Natural killer cell (primary cell): Measurements from ENCODE around the gene CCDC33. TPM values are rescaled to one million over a fixed set of nuclear protein-coding genes. Genes with fewer than 3 reads are reported as not detected.

Experiments
- ATAC-seq, 3 donors: fragments of 150-1000 bp in 2 of 3; fragments of 200-7000 bp in 1 of 3; cut with Tn5 transposase; 1 replicate in 1 of 3; 2 replicates in 2 of 3; pipeline ENCODE4 v1.10.0; 2021; ENCODE audit warnings: mild to moderate bottlenecking in 2 of 3, moderate library complexity in 2 of 3
- DNase-seq, 2 donors: peaks; one replicate each; pipeline versions ENCODE4 v3.0.0 to v3.0.0-alpha.2; 2013 to 2021; ENCODE audit warnings: mixed read lengths in 1 of 2
- H3K27ac ChIP-seq: one replicate; pipeline ENCODE4 v1.5.1; 2013; ENCODE audit warnings: mild to moderate bottlenecking, low read length
- H3K27me3 ChIP-seq: one replicate; pipeline ENCODE4 v1.6.1; 2013; ENCODE audit warnings: low read length; ENCODE audit not compliant: control insufficient read depth, insufficient read depth
- H3K36me3 ChIP-seq: one replicate; pipeline ENCODE4 v1.6.1; 2013; ENCODE audit warnings: low read length; ENCODE audit not compliant: control insufficient read depth, insufficient read depth
- H3K4me1 ChIP-seq: one replicate; pipeline ENCODE4 v1.6.1; 2013; ENCODE audit warnings: low read length; ENCODE audit not compliant: control insufficient read depth, insufficient read depth
- H3K4me3 ChIP-seq: one replicate; pipeline ENCODE4 v1.5.1; 2013; ENCODE audit warnings: low read length
- H3K9me3 ChIP-seq: one replicate; pipeline ENCODE4 v1.6.1; 2013; ENCODE audit warnings: low read length; ENCODE audit not compliant: control insufficient read depth, insufficient read depth
- H3K27ac Mint-ChIP-seq, 2 donors: one replicate each; pipeline ENCODE4 v1.8.0; 2022; ENCODE audit warnings: mild to moderate bottlenecking in 2 of 2, mixed read lengths in 2 of 2, moderate library complexity in 1 of 2
- H3K27me3 Mint-ChIP-seq, 2 donors: one replicate each; pipeline ENCODE4 v1.8.0; 2022; ENCODE audit warnings: low read depth in 2 of 2, mixed read lengths in 2 of 2
- H3K36me3 Mint-ChIP-seq: one replicate; pipeline ENCODE4 v1.8.0; 2022; ENCODE audit warnings: mixed read lengths
- H3K4me1 Mint-ChIP-seq, 2 donors: one replicate each; pipeline ENCODE4 v1.8.0; 2022; ENCODE audit warnings: mixed read lengths in 2 of 2
- H3K4me3 Mint-ChIP-seq: one replicate; pipeline ENCODE4 v1.8.0; 2022; ENCODE audit warnings: mild to moderate bottlenecking, moderate library complexity, mixed read lengths
- H3K9me3 Mint-ChIP-seq, 2 donors: one replicate each; pipeline ENCODE4 v1.8.0; 2022; ENCODE audit warnings: mixed read lengths in 2 of 2
- WGBS: methylation state at CpG from one replicate; pipeline ENCODE4 v1.1.7; 2013; ENCODE audit warnings: missing lambda C conversion rate; ENCODE audit not compliant: insufficient coverage; 5-methylcytosine and 5-hydroxymethylcytosine counted together
- intact Hi-C: fragments of 100-400 bp; cut with micrococcal nuclease; formaldehyde crosslinking; loops from one replicate; pipeline ENCODE4 v1.14.2; 2022
- total RNA-seq, 4 donors: library from RNA; stranded (reverse); fragments of 120-200 nt in 1 of 4; gene quantifications; one replicate each; pipeline versions ENCODE4 v1.2.3 to v1.2.4, GENCODE V29; 2013 to 2022
- TF ChIP-seq, protein P1 (sequence below): fragments of 200-600 bp; IDR thresholded peaks from one replicate; pipeline ENCODE4 v1.8.0; 2022; ENCODE audit warnings: antibody characterized with exemption

CCDC33 gene
- total RNA-seq = not detected
- not detected for total RNA-seq (2013)

DNA sequence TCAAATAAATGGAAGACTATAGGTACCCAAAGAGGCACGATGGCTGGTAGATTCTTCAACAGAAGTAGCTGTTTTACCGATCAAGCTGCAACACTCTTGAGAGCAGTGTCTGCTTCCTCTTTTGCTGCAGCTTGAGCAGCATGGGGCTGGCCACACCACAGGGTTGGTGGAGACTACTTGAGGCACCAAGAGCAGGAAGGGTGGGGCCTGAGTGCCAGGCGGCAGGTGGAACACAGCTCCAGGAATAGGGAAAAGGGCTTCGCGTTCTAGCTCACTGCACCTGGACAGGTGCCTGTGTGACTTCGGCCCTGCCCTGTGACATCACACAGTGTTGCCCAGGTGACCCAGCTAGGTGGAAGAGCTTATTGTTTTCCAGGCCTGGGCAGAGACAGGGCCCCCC, at the start of gene CCDC33:
TSS of gene CCDC33 (plus strand) at position 365 of the 400 bp plus-strand sequence. CDS start 394 bp downstream, outside the sequence.
- WGBS = 17% methylated on average over 6 of the region's 6 CpGs
- Mint-ChIP-seq H3K4me3 (no peak within 1 kb of the TSS), H3K27ac (no peak within 1 kb of the TSS), H3K27me3 (peaks cover 3 to 7% of the 10 kb centered on the region in 2 donors), H3K9me3 (no peaks in the 10 kb centered on the region), H3K4me1 (no peaks in the 10 kb centered on the region), H3K36me3 (no peaks in the 10 kb centered on the region)
- no peaks in the 10 kb centered on the region for H3K4me1 ChIP-seq
- DNase-seq (no peak), ATAC-seq (no peak)
- no peak within 1 kb of the TSS for H3K27ac ChIP-seq
- no peaks in the 10 kb centered on the region for H3K9me3 ChIP-seq
- intact Hi-C loops = no loop called here
- H3K36me3 ChIP-seq = no peaks in the 10 kb centered on the region
- H3K27me3 ChIP-seq = no peaks in the 10 kb centered on the region
- H3K4me3 ChIP-seq = no peak within 1 kb of the TSS
- TF ChIP-seq, protein P1, sequence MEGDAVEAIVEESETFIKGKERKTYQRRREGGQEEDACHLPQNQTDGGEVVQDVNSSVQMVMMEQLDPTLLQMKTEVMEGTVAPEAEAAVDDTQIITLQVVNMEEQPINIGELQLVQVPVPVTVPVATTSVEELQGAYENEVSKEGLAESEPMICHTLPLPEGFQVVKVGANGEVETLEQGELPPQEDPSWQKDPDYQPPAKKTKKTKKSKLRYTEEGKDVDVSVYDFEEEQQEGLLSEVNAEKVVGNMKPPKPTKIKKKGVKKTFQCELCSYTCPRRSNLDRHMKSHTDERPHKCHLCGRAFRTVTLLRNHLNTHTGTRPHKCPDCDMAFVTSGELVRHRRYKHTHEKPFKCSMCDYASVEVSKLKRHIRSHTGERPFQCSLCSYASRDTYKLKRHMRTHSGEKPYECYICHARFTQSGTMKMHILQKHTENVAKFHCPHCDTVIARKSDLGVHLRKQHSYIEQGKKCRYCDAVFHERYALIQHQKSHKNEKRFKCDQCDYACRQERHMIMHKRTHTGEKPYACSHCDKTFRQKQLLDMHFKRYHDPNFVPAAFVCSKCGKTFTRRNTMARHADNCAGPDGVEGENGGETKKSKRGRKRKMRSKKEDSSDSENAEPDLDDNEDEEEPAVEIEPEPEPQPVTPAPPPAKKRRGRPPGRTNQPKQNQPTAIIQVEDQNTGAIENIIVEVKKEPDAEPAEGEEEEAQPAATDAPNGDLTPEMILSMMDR = no peak

- Mint-ChIP-seq H3K9me3 (no peaks in the 10 kb centered on the region), H3K4me3 (no peak overlapping the region), H3K27me3 (peaks cover 0 to 2% of the 10 kb centered on the region in 2 donors), H3K27ac (no peak overlapping the region), H3K36me3 (no peaks in the 10 kb centered on the region), H3K4me1 (no peaks in the 10 kb centered on the region)
- TF ChIP-seq, protein P1 = no peak
- no peaks in the 10 kb centered on the region for H3K4me1 ChIP-seq
- no peaks in the 10 kb centered on the region for H3K36me3 ChIP-seq
- no peak overlapping the region for H3K4me3 ChIP-seq
- ATAC-seq (no peak), DNase-seq (no peak)
- no peaks in the 10 kb centered on the region for H3K9me3 ChIP-seq
- WGBS = 92% methylated on average over 11 of the region's 11 CpGs
- no peak overlapping the region for H3K27ac ChIP-seq
- intact Hi-C loops = no loop called here
- no peaks in the 10 kb centered on the region for H3K27me3 ChIP-seq
Measured at GRCh38 chr15:74188216-74188615, 47.9 kb upstream of the CCDC33 start.

- no peaks in the 10 kb centered on the region for H3K9me3 Mint-ChIP-seq
- Histone ChIP-seq H3K4me1 (peaks cover 3% of the 10 kb centered on the region), H3K27ac (no peak overlapping the region), H3K9me3 (no peaks in the 10 kb centered on the region), H3K36me3 (no peaks in the 10 kb centered on the region), H3K4me3 (no peak overlapping the region), H3K27me3 (no peaks in the 10 kb centered on the region)
- ATAC-seq = no peak
- no peak overlapping the region for H3K27ac Mint-ChIP-seq
- intact Hi-C loops = no loop called here
- no peaks in the 10 kb centered on the region for H3K36me3 Mint-ChIP-seq
- TF ChIP-seq, protein P1 = no peak
- WGBS = 72% methylated on average over 3 of the region's 3 CpGs
- H3K4me3 Mint-ChIP-seq = no peak overlapping the region
- no peaks in the 10 kb centered on the region for H3K27me3 Mint-ChIP-seq
- DNase-seq = no peak
- no peaks in the 10 kb centered on the region for H3K4me1 Mint-ChIP-seq
Measured at GRCh38 chr15:74191798-74192197, 44.3 kb upstream of the CCDC33 start.

- no peak overlapping the region for H3K27ac ChIP-seq
- intact Hi-C loops = no loop called here
- TF ChIP-seq, protein P1 = no peak
- peaks cover 3% of the 10 kb centered on the region for H3K4me1 ChIP-seq
- no peaks in the 10 kb centered on the region for H3K27me3 Mint-ChIP-seq
- H3K36me3 Mint-ChIP-seq = no peaks in the 10 kb centered on the region
- no peak overlapping the region for H3K4me3 Mint-ChIP-seq
- no peak overlapping the region for H3K4me3 ChIP-seq
- DNase-seq (no peak), ATAC-seq (no peak)
- H3K9me3 ChIP-seq = no peaks in the 10 kb centered on the region
- WGBS = 67% methylated on average over 4 of the region's 5 CpGs
- no peaks in the 10 kb centered on the region for H3K4me1 Mint-ChIP-seq
- H3K27me3 ChIP-seq = no peaks in the 10 kb centered on the region
- no peak overlapping the region for H3K27ac Mint-ChIP-seq
- H3K9me3 Mint-ChIP-seq = no peaks in the 10 kb centered on the region
- no peaks in the 10 kb centered on the region for H3K36me3 ChIP-seq
Measured at GRCh38 chr15:74192751-74193150, 43.4 kb upstream of the CCDC33 start.
